HG03469 (cell line): ENCODE data around the gene SAP30BP.
"Not testable (repeated sequence)": the region's sequence is repeated elsewhere in the genome, so short reads cannot be mapped to it uniquely, and the experiment has no call there.

ENCODE experiments used
- ATAC-seq: cut with Tn5 transposase; IDR thresholded peaks from one replicate; pipeline ENCODE4 v1.9.1; 2021; ENCODE audit warnings: mild to moderate bottlenecking, moderate library complexity, moderate number of reproducible peaks; ENCODE audit not compliant: unreplicated experiment

SAP30BP gene

DNA sequence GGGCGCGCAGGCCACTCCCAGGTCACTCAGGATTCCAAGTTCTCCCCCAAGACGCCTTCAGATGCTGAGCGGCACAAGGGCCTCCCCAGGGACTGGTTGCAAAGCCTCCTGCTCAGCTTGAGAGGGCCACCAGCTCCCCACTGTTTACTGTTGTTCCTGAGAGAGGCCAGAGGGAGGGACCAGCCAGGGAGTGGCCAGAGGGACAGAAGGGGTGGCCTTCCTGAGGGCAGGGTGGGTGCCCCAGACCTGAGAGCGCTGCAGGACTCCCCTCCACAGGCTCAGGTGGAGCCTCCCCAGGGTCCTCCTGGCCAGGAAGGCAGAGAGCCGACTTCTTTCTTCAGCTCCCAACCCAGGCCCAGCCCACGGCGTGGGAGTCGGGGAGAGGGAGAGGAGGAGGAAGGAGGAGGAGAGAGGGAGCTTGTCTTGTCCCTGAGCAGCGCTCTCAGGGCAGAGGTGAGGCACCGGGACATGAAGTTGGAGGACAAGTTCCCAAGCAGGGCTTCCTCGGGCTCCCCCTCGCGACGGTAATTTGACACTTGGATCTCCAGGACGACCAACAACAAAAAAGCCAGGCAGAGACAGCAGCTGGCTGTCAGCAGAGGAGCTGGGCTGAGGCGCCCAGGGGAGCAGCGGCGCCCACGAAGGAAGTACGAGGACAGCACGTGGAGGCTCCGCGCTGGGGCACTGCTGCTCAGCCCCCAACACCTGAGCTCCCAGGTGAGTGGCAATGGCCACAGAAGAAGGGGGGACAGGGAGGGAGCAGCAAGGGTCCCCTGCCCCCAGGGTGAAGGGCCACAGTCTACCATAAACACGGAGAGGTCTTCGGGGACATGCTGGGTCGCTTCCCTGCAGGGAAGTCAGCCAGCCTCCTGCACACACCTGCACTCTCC is 33.4 kb upstream of the SAP30BP start:
- ATAC-seq, result no peak

DNA sequence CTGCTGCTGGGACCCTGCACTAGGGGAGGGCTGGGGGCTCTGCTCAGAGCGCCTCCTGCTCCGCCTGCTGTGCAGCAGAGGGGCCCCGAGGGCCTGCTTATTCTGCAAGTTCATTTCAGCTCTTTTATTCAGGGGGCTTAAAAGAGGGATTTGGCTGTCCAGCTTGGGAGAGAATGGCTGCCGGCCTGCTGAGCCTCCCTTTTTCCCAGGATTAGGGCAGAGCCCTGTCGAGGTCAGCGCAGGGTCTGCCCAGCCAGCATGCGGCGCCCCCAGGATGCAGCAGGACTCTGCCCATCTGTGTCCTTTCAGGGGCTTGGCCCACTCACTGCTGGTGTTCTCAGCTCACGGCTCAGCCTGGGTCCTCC is 32.8 kb upstream of the SAP30BP start:
- ATAC-seq, result no peak

DNA sequence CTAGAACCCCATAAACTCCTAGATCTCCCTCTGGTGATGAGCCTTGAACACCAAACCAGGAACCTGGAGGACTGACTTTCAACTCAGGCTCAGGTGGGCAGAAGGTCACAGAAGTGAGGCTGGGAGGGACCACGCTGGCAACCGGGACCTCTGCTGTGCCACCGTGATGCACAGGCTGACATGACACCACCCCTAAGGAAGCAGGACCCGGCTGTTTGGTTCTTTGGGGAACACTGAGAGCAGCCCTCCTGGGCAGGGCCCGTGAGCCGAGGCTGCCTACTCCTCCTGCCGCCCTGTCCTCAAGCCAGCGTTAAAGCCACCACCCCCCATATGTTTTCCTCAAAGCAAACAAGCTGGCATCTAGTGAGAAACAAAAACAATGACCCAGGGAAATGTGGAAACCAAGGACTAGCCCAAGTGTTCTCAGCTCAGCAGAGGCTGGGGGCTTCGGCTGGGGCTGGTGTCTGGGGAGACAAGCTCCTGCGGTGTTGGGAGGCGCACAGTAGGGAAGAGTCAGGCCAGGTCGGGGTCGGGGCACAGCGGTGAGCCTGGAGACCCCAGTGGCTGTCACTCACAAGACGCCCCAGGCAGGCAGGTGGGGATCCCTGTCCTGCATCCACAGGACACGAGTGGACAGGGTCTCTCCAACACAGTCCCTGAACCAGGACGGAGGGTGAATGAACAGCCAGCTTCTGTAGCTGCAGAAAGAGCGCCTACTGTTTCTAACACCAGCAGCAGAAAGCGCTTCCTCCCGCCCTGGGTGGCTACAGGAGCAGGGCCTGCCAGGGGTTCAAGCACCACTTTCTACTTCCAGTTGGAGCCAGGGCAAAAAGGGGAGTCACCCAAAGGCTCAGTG is 32.2 kb upstream of the SAP30BP start:
- no peak for ATAC-seq

DNA sequence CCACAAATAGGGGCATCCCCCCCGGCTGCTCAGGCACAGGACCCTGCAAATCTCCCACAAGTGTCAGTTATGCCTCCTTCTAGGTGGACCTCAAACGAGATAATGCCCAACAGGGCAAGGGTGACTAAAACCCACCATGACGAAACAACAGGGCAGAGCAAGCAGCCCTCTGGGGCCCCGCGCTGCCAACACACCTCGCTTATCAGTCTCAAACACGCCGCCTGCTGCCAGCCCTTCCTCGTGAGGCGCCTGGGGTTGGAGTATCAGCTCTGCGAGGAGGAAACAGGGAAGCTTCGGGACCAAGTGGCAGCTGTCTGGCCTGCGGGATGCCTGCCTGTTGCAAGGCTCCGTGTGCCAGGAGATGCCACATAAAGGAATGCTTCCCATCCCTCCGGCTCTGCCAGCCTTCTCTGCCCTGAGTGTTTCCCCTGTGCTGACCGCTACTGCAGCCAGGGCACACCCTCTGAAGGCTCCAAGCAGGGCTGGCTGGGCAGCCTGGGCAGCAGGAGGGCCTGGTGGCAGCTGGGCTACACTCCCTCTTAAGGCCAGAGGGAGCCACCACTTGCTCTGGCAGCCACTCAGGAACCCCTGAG is 31.4 kb upstream of the SAP30BP start:
- ATAC-seq, result no peak

DNA sequence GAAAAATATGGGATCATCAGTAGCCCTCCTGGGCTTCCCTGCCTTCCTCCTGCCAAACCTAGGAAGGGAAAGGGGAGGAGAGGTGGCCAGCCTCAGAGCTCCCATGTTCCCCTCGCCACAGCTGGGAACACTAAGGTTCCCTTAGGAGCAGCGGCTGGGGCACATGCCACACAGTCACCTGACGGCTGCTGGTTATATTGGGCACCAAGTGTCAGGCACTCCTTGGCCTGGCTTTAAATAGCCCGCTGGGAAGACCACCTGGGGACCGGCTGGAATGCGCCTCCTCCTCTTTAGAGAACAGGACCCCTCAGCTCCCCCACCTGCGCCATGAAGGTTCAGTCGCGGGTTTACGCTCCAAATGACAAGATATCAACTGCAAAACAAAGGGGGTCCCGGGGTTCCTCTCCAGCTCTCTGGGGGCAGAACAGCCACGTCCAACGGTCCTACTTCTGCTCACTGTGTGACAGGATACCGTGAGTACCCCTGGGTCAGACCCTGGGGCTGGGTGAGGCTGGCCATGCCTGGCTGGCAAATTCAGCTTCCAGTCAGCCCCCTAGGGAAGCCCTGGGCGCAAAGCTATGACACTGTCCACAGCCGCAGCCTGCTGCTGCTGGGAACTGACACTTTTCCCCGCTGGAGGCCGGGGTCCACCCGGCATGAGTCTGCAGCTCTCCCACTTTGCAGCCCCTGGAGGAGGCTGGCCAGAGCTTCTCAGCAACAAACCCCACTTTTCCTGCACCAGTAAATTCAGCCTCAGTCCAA is 30.6 kb upstream of the SAP30BP start:
- no peak for ATAC-seq

DNA sequence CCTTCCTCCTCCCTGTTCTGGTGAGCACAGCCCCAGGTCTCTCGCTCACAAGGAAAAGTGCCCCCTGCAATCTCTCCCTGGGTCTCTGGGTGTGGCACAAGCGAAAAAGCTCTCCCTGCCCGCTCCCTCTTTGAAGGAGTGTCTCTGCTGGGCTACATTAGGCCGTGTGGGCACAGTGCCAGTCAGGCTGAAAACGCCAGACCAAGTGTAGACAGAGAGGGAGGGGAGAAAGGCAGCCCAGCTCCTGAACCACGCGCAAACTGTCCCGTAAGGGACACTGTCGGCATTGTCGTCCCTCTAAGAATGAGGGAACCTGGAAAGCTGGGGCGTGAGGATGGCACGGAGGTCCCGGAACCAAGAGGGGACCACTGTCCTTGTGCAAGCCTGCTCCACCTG is 30.0 kb upstream of the SAP30BP start:
- no peak for ATAC-seq

DNA sequence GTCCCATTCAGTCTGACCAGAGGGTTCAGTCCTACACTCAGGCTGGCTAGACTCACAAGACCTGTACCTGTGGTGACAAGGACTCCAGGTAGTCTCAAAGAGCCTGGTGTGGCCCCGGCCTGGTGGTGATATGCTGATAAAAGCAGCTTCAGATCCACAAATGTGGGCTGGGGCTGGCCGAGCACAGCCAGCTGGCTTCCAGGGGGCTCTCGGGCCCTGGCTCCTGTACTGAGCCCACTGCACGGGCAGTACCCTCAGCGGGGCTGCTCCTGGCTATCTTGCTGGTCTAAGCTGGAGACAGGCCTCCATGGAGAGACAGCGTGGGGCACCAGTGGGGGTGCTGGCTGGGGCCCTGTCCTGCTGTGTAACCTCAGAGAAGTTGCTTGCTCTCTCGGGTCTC is 29.6 kb upstream of the SAP30BP start:
- no peak for ATAC-seq

DNA sequence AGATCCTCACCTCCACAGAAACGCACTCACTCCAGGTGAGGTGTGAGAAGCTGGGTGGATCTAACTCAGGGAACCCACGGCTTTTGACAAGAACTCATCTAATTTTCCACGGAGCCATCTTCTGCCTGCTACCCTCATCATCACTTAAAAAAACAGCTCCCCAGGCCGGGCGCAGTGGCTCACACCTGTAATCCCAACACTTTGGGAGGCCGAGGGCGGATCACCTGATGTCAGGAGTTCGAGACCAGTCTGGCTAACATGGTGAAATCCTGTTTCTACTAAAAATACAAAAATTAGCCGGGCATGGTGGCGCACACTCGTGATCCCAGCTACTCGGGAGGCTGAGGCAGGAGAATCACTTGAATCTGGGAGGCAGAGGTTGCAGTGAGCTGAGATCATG is 29.1 kb upstream of the SAP30BP start:
- not testable (repeated sequence) for ATAC-seq

DNA sequence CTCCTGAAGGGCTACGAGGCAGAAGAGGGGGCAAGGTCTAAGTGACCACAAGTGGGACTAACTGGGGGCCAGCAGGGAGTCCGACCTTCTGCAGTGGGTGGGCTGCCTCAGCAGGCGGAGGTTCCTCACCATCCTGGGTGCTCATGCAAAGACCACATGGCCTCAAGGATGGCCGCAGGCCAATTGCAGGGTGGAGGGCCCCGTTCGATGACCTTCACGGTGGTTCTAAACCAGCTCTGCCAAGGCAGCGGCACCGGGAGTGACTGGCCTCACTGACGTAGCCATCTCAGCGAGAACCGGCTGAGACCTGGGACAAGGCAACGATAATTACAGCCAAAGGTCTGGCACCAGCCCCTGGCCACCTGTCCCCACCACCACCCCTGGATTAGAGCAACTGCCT is 28.2 kb upstream of the SAP30BP start:
- ATAC-seq, result no peak

DNA sequence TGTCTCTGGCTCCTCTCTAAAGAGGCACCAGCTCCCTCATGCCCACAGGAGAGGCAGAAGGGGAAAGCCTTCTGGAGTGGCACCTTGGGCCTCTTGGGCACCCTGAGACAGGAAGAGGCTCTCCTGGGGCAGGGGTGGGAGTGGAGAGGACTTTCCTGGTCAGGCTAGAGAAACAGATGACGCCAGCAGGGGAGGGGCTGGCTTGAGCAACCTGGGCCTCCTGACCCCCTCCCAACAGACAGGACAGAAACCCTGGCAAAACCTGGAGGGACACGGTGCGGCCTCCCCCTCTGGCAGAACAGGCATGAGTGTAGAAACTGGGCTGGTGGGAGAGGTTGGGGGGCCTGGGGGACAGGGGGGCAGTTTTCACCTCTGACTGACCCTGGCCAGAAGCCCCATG is 27.8 kb upstream of the SAP30BP start:
- ATAC-seq, result no peak

DNA sequence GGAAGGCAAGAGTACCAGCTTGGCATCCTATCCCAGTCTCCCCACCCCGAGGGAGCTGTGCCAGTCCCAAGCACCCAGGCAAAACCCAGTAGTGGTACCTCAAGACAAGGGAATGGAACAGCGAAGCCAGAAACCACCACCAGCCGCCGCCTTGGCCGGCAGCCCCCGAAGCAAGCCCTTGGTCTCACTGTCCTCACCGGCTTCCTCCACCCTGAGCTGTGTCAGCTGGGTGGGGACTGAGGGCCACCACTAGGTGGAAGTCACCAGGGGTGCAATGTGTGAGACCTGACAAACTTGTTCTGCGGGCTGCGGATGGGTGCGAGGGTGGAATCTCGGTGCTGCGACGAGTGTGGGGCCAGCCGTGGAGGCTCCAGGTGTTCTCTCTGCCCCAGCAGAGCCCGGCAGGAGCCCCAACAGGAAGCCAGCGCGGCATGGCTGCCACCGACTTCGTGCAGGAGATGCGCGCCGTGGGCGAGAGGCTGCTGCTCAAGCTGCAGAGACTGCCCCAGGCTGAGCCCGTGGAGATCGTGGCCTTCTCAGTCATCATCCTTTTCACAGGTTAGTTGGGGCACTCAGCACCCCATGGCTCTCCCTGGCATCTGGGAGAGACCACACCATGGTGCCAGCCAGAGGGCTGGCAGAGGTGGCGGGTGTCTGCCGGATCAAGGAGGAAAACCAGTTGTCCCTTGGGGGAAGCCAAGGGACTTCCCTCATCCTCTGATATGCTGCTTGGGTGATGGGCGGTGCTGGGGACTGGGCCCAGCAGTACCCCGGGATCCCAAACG is 27.2 kb upstream of the SAP30BP start:
- no peak for ATAC-seq

DNA sequence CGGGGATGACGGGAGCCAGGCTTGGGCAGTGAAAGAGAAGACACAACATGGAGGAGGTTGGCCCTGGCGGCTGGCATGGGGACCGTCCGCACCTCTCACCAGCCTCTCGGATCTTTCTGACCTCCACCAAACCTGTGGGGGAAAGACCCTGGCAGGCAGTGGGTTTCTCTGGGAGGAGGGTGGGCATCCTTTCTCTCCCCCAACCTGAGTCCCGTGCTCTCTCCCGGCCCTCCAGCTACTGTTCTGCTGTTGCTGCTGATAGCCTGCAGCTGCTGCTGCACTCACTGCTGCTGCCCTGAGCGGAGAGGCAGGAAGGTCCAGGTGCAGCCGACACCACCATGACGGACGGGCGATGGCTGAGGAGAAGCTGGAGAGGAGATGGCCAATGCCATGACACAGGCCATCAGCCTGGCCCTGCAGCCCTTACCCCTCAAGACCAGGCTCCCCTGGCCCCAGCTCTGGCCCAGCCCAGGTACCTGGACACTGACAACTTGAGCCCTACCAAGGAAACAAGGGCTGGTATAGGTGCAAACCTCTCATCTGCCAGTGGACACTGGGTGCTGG is 26.5 kb upstream of the SAP30BP start:
- no peak for ATAC-seq

DNA sequence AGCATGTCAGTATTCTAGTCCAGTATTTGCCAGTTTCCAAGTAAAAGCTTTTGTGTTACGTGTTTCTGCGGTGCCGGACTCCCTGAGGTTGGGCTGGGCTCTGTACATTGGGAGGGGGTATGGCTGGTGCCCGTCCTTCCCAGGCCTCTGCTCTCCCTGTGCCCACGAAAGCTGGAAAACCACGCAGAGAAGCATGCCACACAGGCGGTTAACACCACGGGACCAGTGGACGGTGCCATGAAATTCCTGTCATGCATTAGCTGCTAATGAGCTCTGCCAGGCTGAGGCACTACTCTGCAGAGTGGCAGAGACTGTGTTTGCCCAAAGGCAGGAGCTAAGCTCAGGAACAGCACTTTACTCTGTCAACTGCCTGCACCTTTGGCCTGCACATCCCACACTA is 25.8 kb upstream of the SAP30BP start:
- no peak for ATAC-seq

DNA sequence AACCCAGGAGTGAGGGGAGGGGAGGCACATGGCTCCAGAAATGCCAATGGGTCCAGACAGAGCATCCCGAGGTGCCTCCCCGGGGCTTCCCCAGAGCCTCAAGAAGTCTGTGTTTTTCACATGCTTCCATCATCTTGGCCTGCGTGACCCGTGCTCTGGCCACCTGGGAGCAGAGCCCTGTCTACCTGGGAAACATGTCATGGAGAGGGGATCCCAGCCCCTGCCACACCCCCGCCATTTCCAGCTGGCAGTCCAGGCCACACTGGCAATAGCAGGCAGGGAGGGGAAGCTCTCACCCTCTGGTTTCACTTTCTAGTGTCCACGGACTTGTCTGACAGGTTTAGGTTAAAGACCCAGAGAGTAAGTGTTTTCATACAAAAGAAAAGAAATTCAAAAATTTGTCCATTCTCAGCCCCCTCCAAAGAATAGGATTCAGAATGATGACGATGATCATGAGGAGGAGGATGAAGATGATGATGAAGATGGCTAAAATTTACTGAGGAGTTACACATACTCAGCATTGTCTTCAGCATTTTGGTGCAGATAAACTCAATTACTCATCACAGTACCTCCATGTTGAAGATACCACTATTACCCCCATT is 24.9 kb upstream of the SAP30BP start:
- ATAC-seq, result no peak

DNA sequence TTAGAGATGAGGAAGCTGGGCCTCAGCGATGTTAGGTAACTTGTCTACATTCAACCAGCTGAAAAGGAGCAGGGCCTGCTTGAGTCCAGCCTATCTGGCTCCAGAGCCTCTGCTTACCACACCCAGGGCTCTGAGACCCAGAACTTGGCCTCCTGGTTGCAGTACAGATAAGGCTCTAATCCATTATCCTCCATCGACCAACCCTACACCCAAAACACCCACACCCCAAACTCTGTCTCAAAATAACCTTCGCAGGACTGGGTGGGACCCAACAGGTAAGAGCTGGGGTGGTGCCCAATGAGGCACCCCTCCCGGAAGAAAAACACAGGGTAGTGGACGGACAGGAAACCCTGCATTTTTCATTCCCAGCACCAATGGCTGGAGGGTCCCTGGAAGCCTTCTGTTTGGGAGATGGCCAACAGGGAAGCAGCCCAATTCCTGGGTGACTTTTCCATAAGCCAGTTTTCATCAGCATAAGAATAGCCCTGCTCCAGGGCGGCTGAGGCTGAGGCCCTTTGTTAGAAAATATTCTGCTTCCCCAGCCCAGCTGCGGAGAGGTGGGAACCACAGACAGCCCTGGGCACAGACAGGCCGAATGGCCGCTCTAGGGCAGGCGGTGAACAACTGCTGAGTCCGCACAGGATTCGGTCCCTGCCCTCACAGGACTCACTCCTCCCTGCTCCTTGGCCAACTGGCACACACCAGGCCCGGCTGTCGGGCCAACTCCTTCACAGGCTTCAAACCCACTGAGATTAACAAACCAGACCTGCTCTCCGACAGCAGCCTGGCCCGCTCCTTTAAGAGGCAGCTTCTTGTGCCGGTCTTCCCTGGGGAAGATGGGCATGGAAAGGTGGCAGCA is 24.1 kb upstream of the SAP30BP start:
- ATAC-seq, result no peak

DNA sequence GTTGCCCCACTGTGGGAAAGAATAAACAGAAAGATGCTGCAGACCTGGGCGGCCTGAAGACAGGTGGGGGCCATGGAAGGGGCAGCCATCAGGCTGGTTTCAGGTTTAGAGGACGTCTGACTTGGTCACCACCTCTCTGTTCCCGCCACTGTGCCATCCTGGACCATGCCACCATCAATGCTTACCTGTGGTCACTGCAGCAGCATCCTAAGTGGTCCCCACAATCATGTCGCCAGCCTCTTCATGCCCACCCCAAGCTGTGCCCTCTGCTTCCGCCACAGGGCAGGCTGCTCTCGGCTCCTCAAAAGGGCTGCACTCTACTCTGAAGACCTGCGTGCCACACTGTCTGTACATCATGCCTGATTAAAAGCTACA is 23.5 kb upstream of the SAP30BP start:
- ATAC-seq, result no peak

DNA sequence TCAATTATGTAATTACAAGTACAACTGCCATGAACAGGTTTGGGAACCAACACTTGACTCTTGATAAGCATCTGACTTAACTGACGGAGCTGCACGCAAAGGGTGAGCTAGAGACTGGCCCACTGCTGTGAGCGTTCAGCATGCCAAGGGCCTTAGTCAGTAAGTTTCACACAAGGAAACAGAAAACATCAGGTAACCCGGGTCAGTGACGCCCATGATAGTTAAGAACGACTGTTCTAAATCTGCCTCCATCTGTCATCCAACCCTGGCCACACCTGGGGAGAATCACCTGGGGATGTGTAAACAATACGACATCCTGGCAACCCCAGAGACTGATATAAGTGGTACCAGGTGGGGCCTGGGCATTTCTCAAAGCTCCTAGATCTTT is 21.6 kb upstream of the SAP30BP start:
- no peak for ATAC-seq

DNA sequence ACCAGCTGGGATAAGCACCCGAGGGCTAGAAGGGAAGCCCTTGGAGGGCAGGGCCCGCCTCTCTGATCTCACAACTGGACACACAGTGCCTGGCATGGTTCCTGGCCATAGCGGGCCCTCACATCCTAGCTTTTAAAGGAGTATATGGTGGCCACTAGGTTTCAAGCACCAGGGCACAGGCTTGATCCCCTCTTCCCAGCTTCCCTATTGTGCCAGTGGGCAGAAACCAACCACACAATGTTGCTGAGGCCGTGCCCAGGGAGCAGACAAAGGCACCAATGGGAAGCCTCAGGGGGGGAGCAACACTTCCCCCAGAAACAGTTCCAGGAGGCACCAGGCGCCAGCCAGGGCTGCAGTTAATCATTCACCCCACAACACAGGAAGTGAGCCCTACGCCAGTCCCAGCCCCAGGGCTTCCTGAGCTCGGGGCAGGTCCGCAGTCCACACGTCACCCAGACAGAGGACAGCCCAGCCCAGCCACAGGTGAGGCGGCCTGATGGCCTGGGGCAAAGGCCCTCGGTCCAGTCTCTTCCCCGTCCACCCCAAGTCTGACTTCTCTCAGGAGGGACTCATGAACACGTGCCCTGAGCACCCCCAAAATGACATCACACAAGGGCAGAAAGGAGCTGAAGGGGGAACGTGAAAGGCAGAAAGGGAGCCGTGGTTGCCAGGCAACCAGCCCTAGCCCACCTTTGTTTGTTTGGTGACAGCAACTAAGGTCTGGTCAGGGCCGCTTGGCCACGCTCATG is 21.1 kb upstream of the SAP30BP start:
- ATAC-seq, result no peak
